ENCODE measurements around the gene CYP51A1.

Gene CYP51A1

DNA sequence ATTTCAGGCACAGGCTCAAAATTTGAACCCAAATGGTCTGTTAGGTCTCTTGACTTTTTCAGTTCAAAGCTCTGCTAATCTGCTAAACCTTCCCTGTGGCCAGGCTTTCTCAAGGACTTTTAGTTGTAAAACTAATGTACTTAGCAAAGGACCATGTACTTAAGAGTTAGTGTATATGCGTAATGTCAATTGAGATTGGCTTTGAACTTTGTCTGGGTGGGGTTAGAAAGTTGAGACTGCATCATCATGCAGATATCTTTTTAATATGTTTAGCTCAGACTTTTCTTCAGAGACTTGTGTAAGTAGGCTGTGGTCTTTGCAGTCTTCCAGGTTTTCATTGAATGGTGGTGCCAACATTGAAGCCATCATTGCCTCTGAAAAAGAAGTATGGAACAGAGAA, 33.7 kb downstream of the CYP51A1 start:
- TF ChIP-seq ISL1 (CRISPR knock-in tag; IDR thresholded peaks at IDR 0.05) (no peak), RARB (CRISPR knock-in tag; IDR thresholded peaks at IDR 0.05) (no peak), PPARA (CRISPR knock-in tag; IDR thresholded peaks at IDR 0.05; ENCODE audit: borderline replicate concordance) (no peak), ZFP30 (CRISPR knock-in tag; IDR thresholded peaks at IDR 0.05) (no peak), TCF4 (CRISPR knock-in tag; IDR thresholded peaks at IDR 0.05; ENCODE audit: borderline replicate concordance) (no peak), CSDC2 (CRISPR knock-in tag; IDR thresholded peaks at IDR 0.05) (no peak), ESRRG (CRISPR knock-in tag; IDR thresholded peaks at IDR 0.05) (no peak), ZNF70 (CRISPR knock-in tag; IDR thresholded peaks at IDR 0.05) (no peak), ARNTL (CRISPR knock-in tag; IDR thresholded peaks at IDR 0.05; ENCODE audit: borderline replicate concordance, low read depth) (no peak), ZFP3 (CRISPR knock-in tag; IDR thresholded peaks at IDR 0.05) (no peak), ZNF8 (CRISPR knock-in tag; IDR thresholded peaks at IDR 0.05) (no peak), ZNF565 (CRISPR knock-in tag; conservative IDR thresholded peaks at IDR 0.05; ENCODE audit: low read depth) (no peak), TOX (CRISPR knock-in tag; IDR thresholded peaks at IDR 0.05; ENCODE audit: borderline replicate concordance) (no peak), GLIS3 (CRISPR knock-in tag; IDR thresholded peaks at IDR 0.05) (no peak), BACH2 (CRISPR knock-in tag; IDR thresholded peaks at IDR 0.05; ENCODE audit: borderline replicate concordance) (no peak), SNAI2 (CRISPR knock-in tag; IDR thresholded peaks at IDR 0.05) (no peak)
- TF ChIP-seq, protein P1, sequence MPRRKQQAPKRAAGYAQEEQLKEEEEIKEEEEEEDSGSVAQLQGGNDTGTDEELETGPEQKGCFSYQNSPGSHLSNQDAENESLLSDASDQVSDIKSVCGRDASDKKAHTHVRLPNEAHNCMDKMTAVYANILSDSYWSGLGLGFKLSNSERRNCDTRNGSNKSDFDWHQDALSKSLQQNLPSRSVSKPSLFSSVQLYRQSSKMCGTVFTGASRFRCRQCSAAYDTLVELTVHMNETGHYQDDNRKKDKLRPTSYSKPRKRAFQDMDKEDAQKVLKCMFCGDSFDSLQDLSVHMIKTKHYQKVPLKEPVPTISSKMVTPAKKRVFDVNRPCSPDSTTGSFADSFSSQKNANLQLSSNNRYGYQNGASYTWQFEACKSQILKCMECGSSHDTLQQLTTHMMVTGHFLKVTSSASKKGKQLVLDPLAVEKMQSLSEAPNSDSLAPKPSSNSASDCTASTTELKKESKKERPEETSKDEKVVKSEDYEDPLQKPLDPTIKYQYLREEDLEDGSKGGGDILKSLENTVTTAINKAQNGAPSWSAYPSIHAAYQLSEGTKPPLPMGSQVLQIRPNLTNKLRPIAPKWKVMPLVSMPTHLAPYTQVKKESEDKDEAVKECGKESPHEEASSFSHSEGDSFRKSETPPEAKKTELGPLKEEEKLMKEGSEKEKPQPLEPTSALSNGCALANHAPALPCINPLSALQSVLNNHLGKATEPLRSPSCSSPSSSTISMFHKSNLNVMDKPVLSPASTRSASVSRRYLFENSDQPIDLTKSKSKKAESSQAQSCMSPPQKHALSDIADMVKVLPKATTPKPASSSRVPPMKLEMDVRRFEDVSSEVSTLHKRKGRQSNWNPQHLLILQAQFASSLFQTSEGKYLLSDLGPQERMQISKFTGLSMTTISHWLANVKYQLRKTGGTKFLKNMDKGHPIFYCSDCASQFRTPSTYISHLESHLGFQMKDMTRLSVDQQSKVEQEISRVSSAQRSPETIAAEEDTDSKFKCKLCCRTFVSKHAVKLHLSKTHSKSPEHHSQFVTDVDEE (CRISPR knock-in tag; IDR thresholded peaks at IDR 0.05) = no peak
- TF ChIP-seq, protein P2, sequence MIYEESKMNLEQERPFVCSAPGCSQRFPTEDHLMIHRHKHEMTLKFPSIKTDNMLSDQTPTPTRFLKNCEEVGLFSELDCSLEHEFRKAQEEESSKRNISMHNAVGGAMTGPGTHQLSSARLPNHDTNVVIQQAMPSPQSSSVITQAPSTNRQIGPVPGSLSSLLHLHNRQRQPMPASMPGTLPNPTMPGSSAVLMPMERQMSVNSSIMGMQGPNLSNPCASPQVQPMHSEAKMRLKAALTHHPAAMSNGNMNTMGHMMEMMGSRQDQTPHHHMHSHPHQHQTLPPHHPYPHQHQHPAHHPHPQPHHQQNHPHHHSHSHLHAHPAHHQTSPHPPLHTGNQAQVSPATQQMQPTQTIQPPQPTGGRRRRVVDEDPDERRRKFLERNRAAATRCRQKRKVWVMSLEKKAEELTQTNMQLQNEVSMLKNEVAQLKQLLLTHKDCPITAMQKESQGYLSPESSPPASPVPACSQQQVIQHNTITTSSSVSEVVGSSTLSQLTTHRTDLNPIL (CRISPR knock-in tag; IDR thresholded peaks at IDR 0.05; ENCODE audit: low read depth) = no peak
- TF ChIP-seq, protein P3, sequence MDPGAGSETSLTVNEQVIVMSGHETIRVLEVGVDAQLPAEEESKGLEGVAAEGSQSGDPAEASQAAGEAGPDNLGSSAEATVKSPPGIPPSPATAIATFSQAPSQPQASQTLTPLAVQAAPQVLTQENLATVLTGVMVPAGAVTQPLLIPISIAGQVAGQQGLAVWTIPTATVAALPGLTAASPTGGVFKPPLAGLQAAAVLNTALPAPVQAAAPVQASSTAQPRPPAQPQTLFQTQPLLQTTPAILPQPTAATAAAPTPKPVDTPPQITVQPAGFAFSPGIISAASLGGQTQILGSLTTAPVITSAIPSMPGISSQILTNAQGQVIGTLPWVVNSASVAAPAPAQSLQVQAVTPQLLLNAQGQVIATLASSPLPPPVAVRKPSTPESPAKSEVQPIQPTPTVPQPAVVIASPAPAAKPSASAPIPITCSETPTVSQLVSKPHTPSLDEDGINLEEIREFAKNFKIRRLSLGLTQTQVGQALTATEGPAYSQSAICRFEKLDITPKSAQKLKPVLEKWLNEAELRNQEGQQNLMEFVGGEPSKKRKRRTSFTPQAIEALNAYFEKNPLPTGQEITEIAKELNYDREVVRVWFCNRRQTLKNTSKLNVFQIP (CRISPR knock-in tag; IDR thresholded peaks at IDR 0.05; ENCODE audit: borderline replicate concordance, low read depth) = no peak
- TF ChIP-seq, protein P4, sequence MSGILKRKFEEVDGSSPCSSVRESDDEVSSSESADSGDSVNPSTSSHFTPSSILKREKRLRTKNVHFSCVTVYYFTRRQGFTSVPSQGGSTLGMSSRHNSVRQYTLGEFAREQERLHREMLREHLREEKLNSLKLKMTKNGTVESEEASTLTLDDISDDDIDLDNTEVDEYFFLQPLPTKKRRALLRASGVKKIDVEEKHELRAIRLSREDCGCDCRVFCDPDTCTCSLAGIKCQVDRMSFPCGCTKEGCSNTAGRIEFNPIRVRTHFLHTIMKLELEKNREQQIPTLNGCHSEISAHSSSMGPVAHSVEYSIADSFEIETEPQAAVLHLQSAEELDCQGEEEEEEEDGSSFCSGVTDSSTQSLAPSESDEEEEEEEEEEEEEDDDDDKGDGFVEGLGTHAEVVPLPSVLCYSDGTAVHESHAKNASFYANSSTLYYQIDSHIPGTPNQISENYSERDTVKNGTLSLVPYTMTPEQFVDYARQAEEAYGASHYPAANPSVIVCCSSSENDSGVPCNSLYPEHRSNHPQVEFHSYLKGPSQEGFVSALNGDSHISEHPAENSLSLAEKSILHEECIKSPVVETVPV (CRISPR knock-in tag; IDR thresholded peaks at IDR 0.05) = no peak

DNA sequence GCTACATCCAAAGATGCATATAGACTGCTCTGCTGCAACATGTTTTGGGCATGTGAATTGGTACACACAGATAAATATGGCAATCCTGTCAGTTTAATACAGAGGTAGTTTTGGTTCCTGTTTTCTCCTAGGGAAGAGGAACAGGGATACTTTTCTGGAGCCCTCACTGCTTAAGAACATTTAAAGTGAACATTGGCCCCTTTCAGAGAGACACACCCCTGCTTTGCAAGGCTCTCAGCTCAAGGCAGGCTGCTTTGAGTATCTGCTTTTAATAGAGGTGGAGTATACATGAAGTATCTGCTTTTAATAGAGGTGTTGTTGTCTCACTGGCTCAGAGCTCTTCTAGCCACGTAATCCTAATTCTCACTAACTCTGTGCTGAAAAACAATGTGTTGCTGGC, 38.9 kb downstream of the CYP51A1 start:
- no peak for TF ChIP-seq ZFP30 (CRISPR knock-in tag; IDR thresholded peaks at IDR 0.05)
- TF ChIP-seq RARB (CRISPR knock-in tag; IDR thresholded peaks at IDR 0.05) = no peak
- no peak for TF ChIP-seq ARNTL (CRISPR knock-in tag; IDR thresholded peaks at IDR 0.05; ENCODE audit: borderline replicate concordance, low read depth)
- no peak for TF ChIP-seq GLIS3 (CRISPR knock-in tag; IDR thresholded peaks at IDR 0.05)
- TF ChIP-seq ZFP3 (CRISPR knock-in tag; IDR thresholded peaks at IDR 0.05) = no peak
- no peak for TF ChIP-seq BACH2 (CRISPR knock-in tag; IDR thresholded peaks at IDR 0.05; ENCODE audit: borderline replicate concordance)
- TF ChIP-seq, protein P4 (CRISPR knock-in tag; IDR thresholded peaks at IDR 0.05) = no peak
- no peak for TF ChIP-seq ZC3H10 (CRISPR knock-in tag; IDR thresholded peaks at IDR 0.05)
- no peak for TF ChIP-seq PPARA (CRISPR knock-in tag; IDR thresholded peaks at IDR 0.05; ENCODE audit: borderline replicate concordance)
- TF ChIP-seq, protein P3 (CRISPR knock-in tag; IDR thresholded peaks at IDR 0.05; ENCODE audit: borderline replicate concordance, low read depth) = no peak
- no peak for TF ChIP-seq TOX (CRISPR knock-in tag; IDR thresholded peaks at IDR 0.05; ENCODE audit: borderline replicate concordance)
- no peak for TF ChIP-seq ISL1 (CRISPR knock-in tag; IDR thresholded peaks at IDR 0.05)
- ATAC-seq = no peak

More for the DNA sequence above, 33.7 kb downstream of the CYP51A1 start:
- ATAC-seq = no peak

Data from SK-N-SH treated with all-trans-retinoic acid at 6 μM for 48 hours (cell line).